ENCODE measurements around the gene MYNN.

MYNN gene

DNA sequence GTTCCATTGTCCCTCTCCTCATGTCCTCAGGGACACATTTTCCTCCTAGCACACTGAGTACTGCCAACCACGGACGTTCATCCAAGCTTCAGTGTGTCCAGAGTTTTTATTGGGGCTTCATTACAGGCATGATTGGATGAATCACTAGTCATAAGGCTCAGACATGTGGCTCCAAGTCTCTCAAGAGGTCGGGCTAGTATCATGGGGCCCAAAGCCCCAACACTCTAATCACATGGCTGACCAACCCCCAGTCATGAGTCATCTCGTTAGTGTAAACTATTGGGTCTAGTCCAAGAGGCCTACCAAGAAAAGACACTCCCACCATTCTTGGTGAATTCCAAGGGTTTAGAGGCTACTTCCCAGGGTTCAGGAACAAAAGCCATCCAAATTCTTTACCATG is 12.7 kb upstream of the MYNN start:
- TF ChIP-seq CTCF (IDR thresholded peaks at IDR 0.05; ENCODE audit: low read depth, low read length) (no peak), EZH2phosphoT487 (IDR thresholded peaks at IDR 0.05; ENCODE audit: low read depth) (no peak)
- Histone ChIP-seq H3K9me3 (ENCODE audit: insufficient read depth, low read length) (0 out of 2 replicates have a peak, but pooled peaks cover 4% of the 10 kb centered on the region), H4K20me1 (ENCODE audit: insufficient read depth, low read length) (no peaks in the 10 kb centered on the region), H3K4me2 (ENCODE audit: low read length) (no peak overlapping the region), H3K79me2 (ENCODE audit: low read length) (no peaks in the 10 kb centered on the region), H3K4me3 (ENCODE audit: low read length) (no peak overlapping the region), H3K27ac (ENCODE audit: low read length) (no peak overlapping the region), H3K36me3 (replicated peaks; ENCODE audit: low read depth, low read length) (no peaks in the 10 kb centered on the region), H3K4me1 (ENCODE audit: low read length) (peaks cover 16% of the 10 kb centered on the region), H3K27me3 (ENCODE audit: low read depth, low read length) (peaks cover 2% of the 10 kb centered on the region; the same call in 1 of the 2 replicates), H3K9ac (ENCODE audit: low read length) (no peak overlapping the region), H2AFZ (ENCODE audit: low read depth, low read length) (no peak overlapping the region)

GRCh38 chr3:169764312-169764881 is 8.8 kb upstream of the MYNN start:
- Histone ChIP-seq H3K27ac (ENCODE audit: low read length) (peak overlapping the region; percentile 78), H3K4me1 (ENCODE audit: low read length) (peaks cover 14% of the 10 kb centered on the region), H3K36me3 (replicated peaks; ENCODE audit: low read depth, low read length) (no peaks in the 10 kb centered on the region), H3K9ac (ENCODE audit: low read length) (peak overlapping the region; percentile 87), H3K79me2 (ENCODE audit: low read length) (no peaks in the 10 kb centered on the region), H2AFZ (ENCODE audit: low read depth, low read length) (peak overlapping the region; percentile 47; the same call in 1 of the 2 replicates), H3K4me3 (ENCODE audit: low read length) (peak overlapping the region; percentile 93), H4K20me1 (ENCODE audit: insufficient read depth, low read length) (no peaks in the 10 kb centered on the region), H3K27me3 (ENCODE audit: low read depth, low read length) (no peaks in the 10 kb centered on the region), H3K4me2 (ENCODE audit: low read length) (peak overlapping the region; percentile 79), H3K9me3 (ENCODE audit: insufficient read depth, low read length) (0 out of 2 replicates have a peak, but pooled peaks cover 4% of the 10 kb centered on the region)
- TF ChIP-seq EZH2phosphoT487 (IDR thresholded peaks at IDR 0.05; ENCODE audit: low read depth) (no peak), CTCF (IDR thresholded peaks at IDR 0.05; ENCODE audit: low read depth, low read length) (no peak)

GRCh38 chr3:169764882-169765612 is 8.1 kb upstream of the MYNN start, which contains the start of gene TERC:
TSS of gene TERC (minus strand) at chr3:169765060.
- H3K36me3 ChIP-seq (replicated peaks; ENCODE audit: low read depth, low read length), result no peaks in the 10 kb centered on the region
- H3K79me2 ChIP-seq (ENCODE audit: low read length), result no peaks in the 10 kb centered on the region
- peak within 1 kb of the TSS; percentile 78 for H2AFZ ChIP-seq (ENCODE audit: low read depth, low read length)
- peak within 1 kb of the TSS; percentile 79 for H3K4me2 ChIP-seq (ENCODE audit: low read length)
- TF ChIP-seq CTCF (IDR thresholded peaks at IDR 0.05; ENCODE audit: low read depth, low read length), result no peak
- no peak for TF ChIP-seq EZH2phosphoT487 (IDR thresholded peaks at IDR 0.05; ENCODE audit: low read depth)
- no peaks in the 10 kb centered on the region for H3K27me3 ChIP-seq (ENCODE audit: low read depth, low read length)
- peaks cover 14% of the 10 kb centered on the region for H3K4me1 ChIP-seq (ENCODE audit: low read length)
- peak within 1 kb of the TSS; percentile 93 for H3K4me3 ChIP-seq (ENCODE audit: low read length)
- H3K9me3 ChIP-seq (ENCODE audit: insufficient read depth, low read length), result 0 out of 2 replicates have a peak, but pooled peaks cover 4% of the 10 kb centered on the region
- peak within 1 kb of the TSS; percentile 87 for H3K9ac ChIP-seq (ENCODE audit: low read length)
- no peaks in the 10 kb centered on the region for H4K20me1 ChIP-seq (ENCODE audit: insufficient read depth, low read length)
- peak within 1 kb of the TSS; percentile 78 for H3K27ac ChIP-seq (ENCODE audit: low read length)

Data from OCI-LY3 (cell line).